SK-N-MC (cell line): ENCODE results near the gene ENTPD8.

Source experiments
- EZH2 ChIP-seq: fragments of 200-600 bp; sonication (generic); IDR thresholded peaks from one replicate; pipeline ENCODE4 v1.6.1; 2017; ENCODE audit warnings: antibody characterized with exemption
- POLR2AphosphoS5 ChIP-seq: IDR thresholded peaks from 2 replicates; pipeline ENCODE4 v1.6.1; 2012; ENCODE audit warnings: mild to moderate bottlenecking, low read depth, low read length, borderline replicate concordance

GRCh38 chr9:137439158-137439714 lies 1.9 kb downstream of the ENTPD8 start:
- TF ChIP-seq EZH2 (no peak), POLR2AphosphoS5 (no peak)
